Activated naive CD8-positive, alpha-beta T cell treated with anti-CD3 and anti-CD28 coated beads for 36 hours (primary cell): Measurements from ENCODE around the gene TMPRSS2. TPM values are rescaled to one million over a fixed set of nuclear protein-coding genes. Genes with fewer than 3 reads are reported as not detected.

Experiments
- DNase-seq: peaks from one replicate; pipeline ENCODE4 v3.0.0; 2021
- H3K27ac Mint-ChIP-seq: one replicate; pipeline ENCODE4 v1.8.0; 2022; ENCODE audit warnings: mild to moderate bottlenecking, moderate library complexity, mixed read lengths
- H3K27me3 Mint-ChIP-seq: one replicate; pipeline ENCODE4 v1.8.0; 2022; ENCODE audit warnings: mild to moderate bottlenecking, mixed read lengths
- H3K36me3 Mint-ChIP-seq: one replicate; pipeline ENCODE4 v1.8.0; 2021; ENCODE audit warnings: mild to moderate bottlenecking, mixed read lengths
- H3K4me1 Mint-ChIP-seq: one replicate; pipeline ENCODE4 v1.8.0; 2021; ENCODE audit warnings: mixed read lengths
- H3K4me3 Mint-ChIP-seq: one replicate; pipeline ENCODE4 v1.8.0; 2022; ENCODE audit warnings: mild to moderate bottlenecking, moderate library complexity, mixed read lengths
- H3K9me3 Mint-ChIP-seq: one replicate; pipeline ENCODE4 v1.8.0; 2022; ENCODE audit warnings: mixed read lengths
- total RNA-seq, 2 experiments: library from RNA; stranded (reverse); gene quantifications; one replicate each; pipeline ENCODE4 v1.2.3, GENCODE V29; 2021

Gene TMPRSS2
- total RNA-seq, 2 experiments from 2014 or later = not detected

GRCh38 chr21:41520560-41521442 is 12.8 kb upstream of the TMPRSS2 start:
- Mint-ChIP-seq H3K36me3 (no peaks in the 10 kb centered on the region), H3K4me1 (no peaks in the 10 kb centered on the region), H3K27ac (no peak overlapping the region), H3K9me3 (no peaks in the 10 kb centered on the region), H3K4me3 (no peak overlapping the region), H3K27me3 (no peaks in the 10 kb centered on the region)
- no peak for DNase-seq

GRCh38 chr21:41519806-41520559 is 12.0 kb upstream of the TMPRSS2 start:
- Mint-ChIP-seq H3K36me3 (no peaks in the 10 kb centered on the region), H3K4me3 (no peak overlapping the region), H3K27me3 (no peaks in the 10 kb centered on the region), H3K27ac (no peak overlapping the region), H3K4me1 (no peaks in the 10 kb centered on the region), H3K9me3 (no peaks in the 10 kb centered on the region)
- DNase-seq = no peak

GRCh38 chr21:41518757-41519156 is 10.8 kb upstream of the TMPRSS2 start:
- Mint-ChIP-seq H3K9me3 (no peaks in the 10 kb centered on the region), H3K36me3 (no peaks in the 10 kb centered on the region), H3K4me3 (no peak overlapping the region), H3K4me1 (no peaks in the 10 kb centered on the region), H3K27me3 (no peaks in the 10 kb centered on the region), H3K27ac (no peak overlapping the region)
- DNase-seq = no peak

- H3K27ac Mint-ChIP-seq = no peak overlapping the region
- H3K4me3 Mint-ChIP-seq = no peak overlapping the region
- no peak for DNase-seq
- no peaks in the 10 kb centered on the region for H3K9me3 Mint-ChIP-seq
- no peaks in the 10 kb centered on the region for H3K36me3 Mint-ChIP-seq
- H3K27me3 Mint-ChIP-seq = peaks cover 28% of the 10 kb centered on the region
- H3K4me1 Mint-ChIP-seq = no peaks in the 10 kb centered on the region
Observed at GRCh38 chr21:41511858-41512257, 3.9 kb upstream of the TMPRSS2 start.

GRCh38 chr21:41510500-41510899 is 2.5 kb upstream of the TMPRSS2 start:
- H3K9me3 Mint-ChIP-seq = no peaks in the 10 kb centered on the region
- H3K36me3 Mint-ChIP-seq = no peaks in the 10 kb centered on the region

GRCh38 chr21:41509733-41510132 is 1.8 kb upstream of the TMPRSS2 start:
- Mint-ChIP-seq H3K4me3 (no peak overlapping the region), H3K27ac (no peak overlapping the region), H3K36me3 (no peaks in the 10 kb centered on the region), H3K9me3 (no peaks in the 10 kb centered on the region), H3K27me3 (peaks cover 49% of the 10 kb centered on the region), H3K4me1 (no peaks in the 10 kb centered on the region)
- no peak for DNase-seq

More at GRCh38 chr21:41510500-41510899, 2.5 kb upstream of the TMPRSS2 start:
- DNase-seq = no peak
- Mint-ChIP-seq H3K4me1 (no peaks in the 10 kb centered on the region), H3K27me3 (peaks cover 41% of the 10 kb centered on the region), H3K27ac (no peak overlapping the region), H3K4me3 (no peak overlapping the region)

- DNase-seq = no peak
- Mint-ChIP-seq H3K27ac (no peak overlapping the region), H3K27me3 (peaks cover 53% of the 10 kb centered on the region), H3K9me3 (no peaks in the 10 kb centered on the region), H3K36me3 (no peaks in the 10 kb centered on the region), H3K4me3 (no peak overlapping the region), H3K4me1 (no peaks in the 10 kb centered on the region)
Observed at GRCh38 chr21:41509145-41509496, 1.2 kb upstream of the TMPRSS2 start.

- H3K27ac Mint-ChIP-seq = no peak overlapping the region
- no peaks in the 10 kb centered on the region for H3K36me3 Mint-ChIP-seq
- H3K4me3 Mint-ChIP-seq = no peak overlapping the region
- H3K4me1 Mint-ChIP-seq = no peaks in the 10 kb centered on the region
- H3K9me3 Mint-ChIP-seq = no peaks in the 10 kb centered on the region
- no peak for DNase-seq
- H3K27me3 Mint-ChIP-seq = peaks cover 56% of the 10 kb centered on the region
Observed at GRCh38 chr21:41508415-41509144, 622 bp upstream of the TMPRSS2 start.

- Mint-ChIP-seq H3K36me3 (no peaks in the 10 kb centered on the region), H3K27ac (no peak overlapping the region), H3K4me1 (no peaks in the 10 kb centered on the region), H3K9me3 (no peaks in the 10 kb centered on the region), H3K27me3 (peaks cover 55% of the 10 kb centered on the region), H3K4me3 (no peak overlapping the region)
- DNase-seq = no peak
Observed at GRCh38 chr21:41506611-41507520, 1.1 kb downstream of the TMPRSS2 start.

- Mint-ChIP-seq H3K9me3 (no peaks in the 10 kb centered on the region), H3K4me3 (no peak overlapping the region), H3K27me3 (peaks cover 53% of the 10 kb centered on the region), H3K27ac (no peak overlapping the region), H3K4me1 (no peaks in the 10 kb centered on the region), H3K36me3 (no peaks in the 10 kb centered on the region)
- DNase-seq = no peak
Observed at GRCh38 chr21:41506005-41506594, 1.9 kb downstream of the TMPRSS2 start.

- Mint-ChIP-seq H3K27ac (no peak overlapping the region), H3K9me3 (no peaks in the 10 kb centered on the region), H3K27me3 (peaks cover 41% of the 10 kb centered on the region), H3K4me3 (no peak overlapping the region), H3K4me1 (no peaks in the 10 kb centered on the region), H3K36me3 (no peaks in the 10 kb centered on the region)
- no peak for DNase-seq
Observed at GRCh38 chr21:41504030-41504429, 3.9 kb downstream of the TMPRSS2 start.

- Mint-ChIP-seq H3K4me3 (no peak overlapping the region), H3K27ac (no peak overlapping the region), H3K9me3 (no peaks in the 10 kb centered on the region), H3K36me3 (no peaks in the 10 kb centered on the region), H3K27me3 (peaks cover 34% of the 10 kb centered on the region), H3K4me1 (no peaks in the 10 kb centered on the region)
- no peak for DNase-seq
Observed at GRCh38 chr21:41503331-41503730, 4.6 kb downstream of the TMPRSS2 start.

GRCh38 chr21:41501919-41502318 is 6.0 kb downstream of the TMPRSS2 start:
- H3K4me3 Mint-ChIP-seq = no peak overlapping the region
- H3K9me3 Mint-ChIP-seq = no peaks in the 10 kb centered on the region
- no peak overlapping the region for H3K27ac Mint-ChIP-seq
- no peaks in the 10 kb centered on the region for H3K4me1 Mint-ChIP-seq
- H3K36me3 Mint-ChIP-seq = no peaks in the 10 kb centered on the region
- DNase-seq = no peak
- H3K27me3 Mint-ChIP-seq = peaks cover 28% of the 10 kb centered on the region

GRCh38 chr21:41500931-41501381 is 7.0 kb downstream of the TMPRSS2 start:
- Mint-ChIP-seq H3K27ac (no peak overlapping the region), H3K4me3 (no peak overlapping the region), H3K9me3 (no peaks in the 10 kb centered on the region), H3K36me3 (no peaks in the 10 kb centered on the region), H3K27me3 (peaks cover 19% of the 10 kb centered on the region), H3K4me1 (no peaks in the 10 kb centered on the region)
- DNase-seq = no peak
